DMS114 treated with DMSO at 0.1 percent for 48 hours (cell line): Measurements from ENCODE around the gene HOXB6.
A peak's percentile ranks its signal among the peaks of the same experiment; 100 is the strongest.

Source experiments
- DNase-seq: peaks from one replicate; lab custom pipeline; 2025; ENCODE audit not compliant: unreplicated experiment; lab: John Stamatoyannopoulos, UW

HOXB6 gene

GRCh38 chr17:48611213-48611612, 6.4 kb upstream of the HOXB6 start:
- no peak for DNase-seq

- DNase-seq: peak; percentile 33
Observed at GRCh38 chr17:48610282-48611211, 5.8 kb upstream of the HOXB6 start, which contains the start of gene HOXB7. Gene HOXB7 (minus strand): TSS chr17:48611017. CDS start chr17:48610918, 99 bp downstream.

GRCh38 chr17:48609759-48610281, 5.0 kb upstream of the HOXB6 start:
- DNase-seq: no peak

- no peak for DNase-seq
Observed at GRCh38 chr17:48609033-48609432, 4.2 kb upstream of the HOXB6 start.

- DNase-seq: no peak
Observed at GRCh38 chr17:48608494-48608834, 3.7 kb upstream of the HOXB6 start.

- no peak for DNase-seq
Observed at GRCh38 chr17:48606892-48607614, 2.3 kb upstream of the HOXB6 start.

GRCh38 chr17:48605991-48606891, 1.5 kb upstream of the HOXB6 start:
- no peak for DNase-seq

- DNase-seq: no peak
Observed at GRCh38 chr17:48605409-48605919, 678 bp upstream of the HOXB6 start.

GRCh38 chr17:48603959-48604769, 622 bp downstream of the HOXB6 start:
- peak; percentile 52 for DNase-seq

GRCh38 chr17:48601539-48602425, 3.0 kb downstream of the HOXB6 start:
- no peak for DNase-seq

GRCh38 chr17:48601207-48601538, 3.6 kb downstream of the HOXB6 start:
- no peak for DNase-seq

- DNase-seq: no peak
Observed at GRCh38 chr17:48600244-48601098, 4.3 kb downstream of the HOXB6 start.

- DNase-seq: no peak
Observed at GRCh38 chr17:48599354-48599753, 5.4 kb downstream of the HOXB6 start.

- no peak for DNase-seq
Observed at GRCh38 chr17:48598736-48599135, 6.0 kb downstream of the HOXB6 start.

- peak; percentile 54 for DNase-seq
Observed at GRCh38 chr17:48597778-48598631, 6.8 kb downstream of the HOXB6 start.

GRCh38 chr17:48597528-48597777, 7.3 kb downstream of the HOXB6 start:
- no peak for DNase-seq

- no peak for DNase-seq
Observed at GRCh38 chr17:48596735-48597527, 7.9 kb downstream of the HOXB6 start.
